GM19438 (cell line): ENCODE data around the gene DMRTC1B.
"Not testable (repeated sequence)": the region's sequence is repeated elsewhere in the genome, so short reads cannot be mapped to it uniquely, and the experiment has no call there.

Source experiments
- ATAC-seq: cut with Tn5 transposase; IDR thresholded peaks from one replicate; pipeline ENCODE4 v1.9.1; 2021; ENCODE audit warnings: low read depth; ENCODE audit not compliant: unreplicated experiment

The DMRTC1B gene

DNA sequence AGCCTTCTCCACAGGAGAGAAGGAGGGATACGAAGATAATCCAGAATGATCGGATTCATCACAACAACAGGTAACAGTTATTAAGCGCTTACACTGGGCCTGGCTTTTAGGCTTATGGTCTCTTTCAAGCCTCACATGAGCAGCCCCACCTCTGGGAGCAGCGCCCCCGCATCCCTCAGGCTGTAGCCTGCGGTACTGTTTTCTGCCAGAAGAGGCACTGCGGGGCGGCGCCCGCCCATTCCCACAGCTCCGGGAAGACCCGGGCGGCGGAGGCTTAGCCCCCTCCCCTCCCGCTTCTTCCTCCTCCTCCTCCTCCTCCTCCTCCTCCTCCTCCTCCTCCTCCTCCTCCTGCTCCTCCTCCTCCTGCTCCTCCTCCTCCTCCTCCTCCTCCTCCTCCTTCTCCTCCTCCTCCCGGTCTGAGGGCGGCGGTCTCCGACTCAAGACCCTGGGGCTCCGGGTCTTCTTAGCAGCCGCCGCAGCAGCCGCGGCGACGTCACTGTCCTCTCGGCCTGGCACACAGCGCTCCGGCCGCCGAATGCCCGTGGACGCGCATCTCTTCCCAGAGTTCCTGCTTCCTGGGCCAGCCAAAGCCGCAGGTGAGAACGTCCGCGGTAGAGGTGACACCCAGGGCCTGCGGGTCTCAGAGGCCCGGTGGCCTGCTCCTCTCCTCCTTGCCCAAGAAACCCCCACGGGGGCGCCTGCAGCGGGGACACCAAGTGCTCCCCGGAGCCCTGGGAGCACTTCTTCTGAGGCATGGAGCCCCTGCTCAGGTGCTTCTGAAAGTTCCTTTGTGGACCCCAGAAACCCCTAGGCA is at the start of gene DMRTC1B:
Gene DMRTC1B (plus strand): TSS at position 238 of the 814 bp plus-strand sequence. CDS start 68,246 bp downstream, outside the sequence.
- peak; percentile 79 for ATAC-seq

- no peak for ATAC-seq
These were observed 48.8 kb upstream of the DMRTC1B start for GRCh38 chrX:72727846-72728245.

GRCh38 chrX:72733636-72734035 is 43.1 kb upstream of the DMRTC1B start:
- ATAC-seq = not testable (repeated sequence)

DNA sequence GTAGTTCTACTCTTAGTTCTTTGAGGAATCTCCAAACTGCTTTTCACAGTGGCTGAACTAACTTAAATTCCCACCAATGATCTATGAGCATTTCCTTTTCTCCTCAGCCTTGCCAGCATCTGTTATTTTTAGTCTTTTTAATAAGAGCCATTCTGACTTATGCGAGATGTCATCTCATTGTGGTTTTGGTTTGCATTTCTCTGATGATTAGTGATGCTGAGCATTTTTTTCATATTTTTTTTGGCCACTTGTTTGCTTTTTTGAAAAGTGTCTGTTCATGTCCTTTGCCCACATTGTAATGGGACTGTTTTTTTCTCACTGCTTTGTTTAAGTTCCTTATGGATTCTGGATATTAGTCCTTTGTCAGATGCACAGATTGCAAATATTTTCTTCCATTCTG is 41.1 kb upstream of the DMRTC1B start:
- ATAC-seq = no peak

- ATAC-seq = not testable (repeated sequence)
These were observed 31.1 kb upstream of the DMRTC1B start for GRCh38 chrX:72745546-72745945.

DNA sequence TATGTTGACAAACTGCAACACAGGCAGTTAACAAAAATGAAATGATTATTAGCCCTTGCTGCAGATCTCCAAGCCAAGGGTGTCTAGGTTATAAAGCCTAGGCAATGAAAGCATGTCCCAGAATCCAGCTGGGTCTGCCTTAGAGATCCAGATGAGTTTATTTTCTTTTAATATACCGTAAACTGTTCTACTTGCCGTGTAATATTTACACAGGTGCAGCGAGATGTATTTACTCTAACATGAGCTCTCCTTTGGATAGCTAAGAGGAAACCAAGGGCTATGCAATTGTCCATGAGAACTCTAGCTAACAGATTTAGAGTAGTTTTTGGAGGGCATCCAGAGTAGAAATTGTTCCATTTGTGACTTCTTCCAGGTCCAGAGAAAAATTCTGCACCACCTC is 28.1 kb upstream of the DMRTC1B start:
- not testable (repeated sequence) for ATAC-seq

DNA sequence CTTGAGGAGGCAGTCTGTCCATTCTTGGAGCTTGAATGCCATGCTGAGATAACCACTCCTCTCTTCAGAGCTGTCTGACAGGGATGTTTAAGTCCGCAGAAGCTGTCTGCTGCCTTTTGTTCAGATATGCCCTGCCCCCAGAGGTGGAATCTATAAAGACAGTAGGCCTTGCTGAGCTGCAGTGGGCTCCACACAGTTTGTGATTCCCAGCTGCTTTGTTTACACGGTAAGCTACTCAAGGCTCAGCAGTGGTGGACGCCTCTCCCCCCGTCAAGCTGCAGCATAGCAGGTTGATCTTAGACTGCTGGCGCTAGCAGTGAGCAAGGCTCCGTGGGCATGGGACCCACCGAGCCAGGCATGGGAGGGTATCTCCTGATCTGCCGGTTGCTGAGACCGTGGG is 16.2 kb upstream of the DMRTC1B start:
- not testable (repeated sequence) for ATAC-seq

GRCh38 chrX:72777467-72777790 is 739 bp downstream of the DMRTC1B start:
- peak; percentile 75 for ATAC-seq

DNA sequence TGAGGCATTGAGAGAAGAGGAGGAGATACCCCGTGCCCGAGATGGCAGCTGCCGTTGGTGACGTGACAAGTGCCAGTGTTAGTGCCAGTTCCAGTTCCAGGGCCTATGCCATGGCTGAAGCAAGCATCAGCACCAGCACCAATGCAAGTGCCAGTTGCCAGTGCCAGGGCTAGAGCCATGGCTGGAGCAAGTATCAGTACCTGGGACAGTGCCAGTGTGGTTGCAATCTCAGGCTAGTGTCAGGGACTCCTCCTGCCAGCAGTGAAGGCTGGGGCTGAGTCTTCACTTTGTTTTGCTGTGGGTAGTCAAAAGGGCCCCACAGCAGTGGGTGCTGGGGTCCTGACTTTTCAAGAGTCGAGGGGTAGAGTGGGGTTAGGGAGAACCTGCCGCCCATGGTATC is 1.5 kb downstream of the DMRTC1B start:
- ATAC-seq = not testable (repeated sequence)

DNA sequence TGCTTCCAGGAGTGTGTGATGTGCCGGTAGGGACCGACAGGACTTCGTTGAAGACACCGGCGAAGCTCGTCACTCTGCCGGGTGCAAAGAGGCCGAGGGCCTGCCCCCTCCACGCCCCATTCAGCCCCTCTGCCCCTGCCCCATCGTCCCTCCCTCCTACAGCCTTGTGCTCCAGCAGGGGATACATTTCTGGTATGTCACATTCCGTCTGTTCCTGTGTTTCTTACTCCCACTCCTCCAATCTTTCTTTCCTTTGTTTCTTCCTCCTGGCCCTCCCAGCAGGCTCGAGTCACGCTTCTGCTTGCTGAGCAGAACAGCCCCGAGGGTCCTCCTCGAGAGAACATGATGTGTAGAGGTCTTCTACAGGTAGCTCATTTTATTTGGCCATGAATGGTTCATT is 5.9 kb downstream of the DMRTC1B start, which contains the start of gene FAM236B:
Gene FAM236B (minus strand): TSS at position 101 of the 400 bp plus-strand sequence. CDS start 100 bp downstream, at position 1.
- not testable (repeated sequence) for ATAC-seq

- ATAC-seq = not testable (repeated sequence)
These were observed 6.8 kb downstream of the DMRTC1B start for GRCh38 chrX:72783365-72783936.

- not testable (repeated sequence) for ATAC-seq
These were observed 7.3 kb downstream of the DMRTC1B start for GRCh38 chrX:72783964-72784363.

GRCh38 chrX:72788142-72788541 is 11.5 kb downstream of the DMRTC1B start:
- not testable (repeated sequence) for ATAC-seq

DNA sequence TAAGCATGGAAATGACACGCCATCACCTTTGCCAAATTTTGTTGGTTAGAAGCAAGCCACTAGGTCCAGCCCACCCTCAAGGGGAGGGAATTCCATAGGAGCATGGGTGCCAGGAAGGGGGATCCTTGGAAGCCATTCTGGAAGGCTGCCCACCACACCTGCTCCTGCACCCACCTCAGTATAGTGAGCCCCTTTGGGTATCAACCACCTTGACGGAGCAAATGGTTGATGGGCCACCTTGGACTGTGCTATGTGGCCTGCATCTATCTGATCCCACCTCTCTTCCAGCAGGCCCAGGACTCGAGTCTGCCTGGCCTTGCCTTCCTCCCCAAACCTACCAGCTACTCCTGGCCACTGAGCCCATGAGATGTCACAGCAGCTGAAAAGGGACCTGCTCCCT is 13.7 kb downstream of the DMRTC1B start:
- ATAC-seq = not testable (repeated sequence)

DNA sequence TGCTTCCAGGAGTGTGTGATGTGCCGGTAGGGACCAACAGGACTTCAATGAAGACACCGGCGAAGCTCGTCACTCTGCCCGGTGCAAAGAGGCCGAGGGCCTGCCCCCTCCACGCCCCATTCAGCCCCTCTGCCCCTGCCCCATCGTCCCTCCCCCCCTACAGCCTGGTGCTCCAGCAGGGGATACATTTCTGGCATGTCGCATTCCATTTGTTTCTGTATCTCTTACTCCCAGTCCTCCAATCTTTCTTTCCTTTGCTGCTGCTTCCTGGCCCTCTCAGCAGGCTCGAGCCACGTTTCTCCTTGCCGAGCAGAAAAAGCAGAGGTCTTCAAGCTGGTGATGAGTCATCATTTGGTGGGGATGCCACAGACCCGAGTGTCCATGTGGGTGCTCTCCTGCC is 31.4 kb downstream of the DMRTC1B start, which contains the start of gene FAM236D:
Gene FAM236D (minus strand): TSS at position 101 of the 400 bp plus-strand sequence. CDS start 100 bp downstream, at position 1.
- not testable (repeated sequence) for ATAC-seq

DNA sequence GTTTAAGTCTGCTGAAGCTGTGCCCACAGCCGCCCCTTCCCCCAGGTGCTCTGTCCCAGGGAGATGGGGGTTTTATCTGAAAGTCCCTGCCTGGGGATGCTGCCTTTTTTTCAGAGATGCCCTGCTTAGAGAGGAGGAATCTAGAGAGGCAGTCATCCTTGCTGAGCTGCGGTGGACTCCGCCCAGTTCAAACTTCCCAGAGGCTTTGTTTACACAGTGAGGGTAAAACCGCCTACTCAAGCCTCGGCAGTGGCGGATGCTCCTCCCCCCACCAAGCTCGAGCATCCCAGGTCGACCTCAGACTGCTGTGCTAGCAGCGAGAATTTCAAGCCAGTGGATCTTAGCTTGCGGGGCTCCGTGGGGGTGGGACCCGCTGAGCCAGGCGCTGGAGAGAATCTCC is 54.0 kb downstream of the DMRTC1B start:
- not testable (repeated sequence) for ATAC-seq

DNA sequence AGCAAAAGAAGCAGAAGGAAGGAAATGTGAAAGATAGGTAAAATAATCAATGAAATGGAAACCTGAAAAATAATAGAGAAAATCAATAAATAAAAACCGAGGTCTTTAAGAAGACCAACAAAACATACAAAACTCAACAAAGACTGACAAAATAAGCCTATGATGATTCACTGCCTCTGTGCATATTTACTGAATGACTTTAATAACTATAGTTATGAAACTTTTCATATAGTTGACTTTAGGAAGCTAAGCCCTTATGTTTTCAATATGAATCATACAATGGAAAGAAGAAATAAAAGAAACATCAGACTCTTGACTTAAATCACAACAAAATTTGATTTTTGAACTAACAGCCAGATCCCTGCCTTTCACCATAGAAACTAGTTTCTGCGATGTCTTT is 60.8 kb downstream of the DMRTC1B start:
- not testable (repeated sequence) for ATAC-seq

- ATAC-seq = not testable (repeated sequence)
These were observed 106.2 kb downstream of the DMRTC1B start for GRCh38 chrX:72882898-72883297.

DNA sequence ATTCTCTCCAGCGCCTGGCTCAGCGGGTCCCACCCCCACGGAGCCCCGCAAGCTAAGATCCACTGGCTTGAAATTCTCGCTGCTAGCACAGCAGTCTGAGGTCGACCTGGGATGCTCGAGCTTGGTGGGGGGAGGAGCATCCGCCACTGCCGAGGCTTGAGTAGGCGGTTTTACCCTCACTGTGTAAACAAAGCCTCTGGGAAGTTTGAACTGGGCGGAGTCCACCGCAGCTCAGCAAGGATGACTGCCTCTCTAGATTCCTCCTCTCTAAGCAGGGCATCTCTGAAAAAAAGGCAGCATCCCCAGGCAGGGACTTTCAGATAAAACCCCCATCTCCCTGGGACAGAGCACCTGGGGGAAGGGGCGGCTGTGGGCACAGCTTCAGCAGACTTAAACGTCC is 113.0 kb downstream of the DMRTC1B start:
- ATAC-seq = not testable (repeated sequence)
